Measurements from ENCODE around the gene GAL3ST1. TPM values are rescaled to one million over a fixed set of nuclear protein-coding genes. Genes with fewer than 3 reads are reported as not detected.
"Not testable (repeated sequence)": the region's sequence is repeated elsewhere in the genome, so short reads cannot be mapped to it uniquely, and the experiment has no call there.

The GAL3ST1 gene
- total RNA-seq, 1 donor from 2014 or later, result 11.4 TPM

- no peak for TF ChIP-seq CTCF (conservative IDR thresholded peaks at IDR 0.05; ENCODE audit: low read depth, low read length)
- no peak overlapping the region for H3K4me3 ChIP-seq (ENCODE audit: low read depth, low read length)
- no peak for DNase-seq (ENCODE audit: low read depth)
These were observed 22.4 kb upstream of the GAL3ST1 start for GRCh38 chr22:30596886-30597285.

- H3K4me3 ChIP-seq (ENCODE audit: low read depth, low read length), result no peak overlapping the region
- no peak for TF ChIP-seq CTCF (conservative IDR thresholded peaks at IDR 0.05; ENCODE audit: low read depth, low read length)
- no peak for DNase-seq (ENCODE audit: low read depth)
These were observed 21.7 kb upstream of the GAL3ST1 start for GRCh38 chr22:30596199-30596598.

- not testable (repeated sequence) for DNase-seq (ENCODE audit: low read depth)
- peak overlapping the region; percentile 86 for H3K4me3 ChIP-seq (ENCODE audit: low read depth, low read length)
These were observed 17.9 kb upstream of the GAL3ST1 start for GRCh38 chr22:30592360-30592713.

- TF ChIP-seq CTCF (conservative IDR thresholded peaks at IDR 0.05; ENCODE audit: low read depth, low read length), result no peak
- DNase-seq (ENCODE audit: low read depth), result peak; percentile 87
- peak within 1 kb of the TSS; percentile 86 for H3K4me3 ChIP-seq (ENCODE audit: low read depth, low read length)
These were observed 17.3 kb upstream of the GAL3ST1 start, which contains the start of gene PES1 for GRCh38 chr22:30591588-30592359. PES1 (minus strand) TSS chr22:30591910; CDS start chr22:30591833, 77 bp downstream.

- DNase-seq (ENCODE audit: low read depth), result no peak
These were observed 16.7 kb upstream of the GAL3ST1 start for GRCh38 chr22:30591191-30591587.

GRCh38 chr22:30586414-30586813 is 11.9 kb upstream of the GAL3ST1 start:
- DNase-seq (ENCODE audit: low read depth), result no peak
- TF ChIP-seq CTCF (conservative IDR thresholded peaks at IDR 0.05; ENCODE audit: low read depth, low read length), result no peak
- H3K4me3 ChIP-seq (ENCODE audit: low read depth, low read length), result no peak overlapping the region

More at GRCh38 chr22:30591191-30591587, 16.7 kb upstream of the GAL3ST1 start:
- no peak for TF ChIP-seq CTCF (conservative IDR thresholded peaks at IDR 0.05; ENCODE audit: low read depth, low read length)
- H3K4me3 ChIP-seq (ENCODE audit: low read depth, low read length), result peak overlapping the region; percentile 86

GRCh38 chr22:30584441-30584840 is 10.0 kb upstream of the GAL3ST1 start:
- no peak for TF ChIP-seq CTCF (conservative IDR thresholded peaks at IDR 0.05; ENCODE audit: low read depth, low read length)
- H3K4me3 ChIP-seq (ENCODE audit: low read depth, low read length), result no peak overlapping the region
- DNase-seq (ENCODE audit: low read depth), result no peak
